H9 (cell line): ENCODE results near the gene KCNK1. TPM values are rescaled to one million over a fixed set of nuclear protein-coding genes. Genes with fewer than 3 reads are reported as not detected.

Source experiments
- DNase-seq: peaks from one replicate; pipeline ENCODE4 v3.0.0-alpha.2; 2017
- H2AFZ ChIP-seq: one replicate; pipeline ENCODE4 v1.6.1; 2013; ENCODE audit warnings: mild to moderate bottlenecking, low read length, control low read depth, moderate library complexity
- H2AK5ac ChIP-seq: 2 replicates; pipeline ENCODE4 v1.6.1; 2013; ENCODE audit warnings: low read length, control low read depth, mixed read lengths; ENCODE audit not compliant: insufficient read length
- H2BK120ac ChIP-seq: one replicate; pipeline ENCODE4 v1.6.1; 2013; ENCODE audit warnings: low read depth, mild to moderate bottlenecking, low read length, control low read depth, inconsistent platforms; ENCODE audit not compliant: poor library complexity, severe bottlenecking
- H2BK12ac ChIP-seq: 2 replicates; pipeline ENCODE4 v1.6.1; 2013; ENCODE audit warnings: low read length, control low read depth, mixed read lengths, low read depth; ENCODE audit not compliant: insufficient read length
- H2BK15ac ChIP-seq: 2 replicates; pipeline ENCODE4 v1.6.1; 2013; ENCODE audit warnings: low read depth, low read length, control low read depth
- H2BK20ac ChIP-seq: one replicate; pipeline ENCODE4 v1.6.1; 2013; ENCODE audit warnings: low read depth, mild to moderate bottlenecking, low read length, control low read depth, inconsistent platforms; ENCODE audit not compliant: poor library complexity, severe bottlenecking
- H2BK5ac ChIP-seq: 2 replicates; pipeline ENCODE4 v1.6.1; 2013; ENCODE audit warnings: low read length, control low read depth, mixed read lengths; ENCODE audit not compliant: insufficient read length
- H3K14ac ChIP-seq: 2 replicates; pipeline ENCODE4 v1.6.1; 2013; ENCODE audit warnings: low read length, control low read depth; ENCODE audit not compliant: insufficient read depth
- H3K18ac ChIP-seq: 2 replicates; pipeline ENCODE4 v1.6.1; 2013; ENCODE audit warnings: low read depth, mild to moderate bottlenecking, mixed read lengths, low read length, control low read depth; ENCODE audit not compliant: insufficient read length
- H3K23ac ChIP-seq: 2 replicates; pipeline ENCODE4 v1.6.1; 2013; ENCODE audit warnings: low read length, control low read depth, mixed read lengths, low read depth; ENCODE audit not compliant: insufficient read length
- H3K23me2 ChIP-seq: 2 replicates; pipeline ENCODE4 v1.6.1; 2013; ENCODE audit warnings: low read depth, mild to moderate bottlenecking, mixed read lengths, low read length, control low read depth; ENCODE audit not compliant: insufficient read length, poor library complexity, severe bottlenecking
- H3K27ac ChIP-seq: 2 replicates; pipeline ENCODE4 v1.5.1; 2013; ENCODE audit warnings: low read length, control low read depth, mixed read lengths, low read depth; ENCODE audit not compliant: insufficient read length
- H3K27me3 ChIP-seq: 2 replicates; pipeline ENCODE4 v1.6.1; 2013; ENCODE audit warnings: low read length, control low read depth, inconsistent platforms; ENCODE audit not compliant: insufficient read depth
- H3K4ac ChIP-seq: 2 replicates; pipeline ENCODE4 v1.6.1; 2013; ENCODE audit warnings: low read depth, mild to moderate bottlenecking, control low read depth, inconsistent platforms, low read length, moderate library complexity
- H3K4me1 ChIP-seq: 2 replicates; pipeline ENCODE4 v1.6.1; 2013; ENCODE audit warnings: low read length, control low read depth, inconsistent platforms; ENCODE audit not compliant: insufficient read depth
- H3K4me2 ChIP-seq: 2 replicates; pipeline ENCODE4 v1.6.1; 2013; ENCODE audit warnings: low read length, control low read depth, mixed read lengths; ENCODE audit not compliant: insufficient read length, insufficient read depth
- H3K56ac ChIP-seq: 2 replicates; pipeline ENCODE4 v1.6.1; 2013; ENCODE audit warnings: low read depth, mild to moderate bottlenecking, mixed read lengths, low read length, control low read depth; ENCODE audit not compliant: insufficient read length
- H3K79me1 ChIP-seq: 2 replicates; pipeline ENCODE4 v1.6.1; 2013; ENCODE audit warnings: low read depth, mild to moderate bottlenecking, moderate library complexity, low read length, control low read depth, inconsistent platforms; ENCODE audit not compliant: insufficient read depth, poor library complexity, severe bottlenecking
- H3K79me2 ChIP-seq: 2 replicates; pipeline ENCODE4 v1.6.1; 2013; ENCODE audit warnings: low read length, control low read depth, inconsistent platforms; ENCODE audit not compliant: insufficient read depth
- H3K9ac ChIP-seq: 2 replicates; pipeline ENCODE4 v1.6.1; 2013; ENCODE audit warnings: low read length, control low read depth, mixed read lengths; ENCODE audit not compliant: insufficient read length; ENCODE audit errors: extremely low read depth
- H3K9me3 ChIP-seq: one replicate; pipeline ENCODE4 v1.6.1; 2013; ENCODE audit warnings: low read depth, low read length, inconsistent platforms; ENCODE audit not compliant: control insufficient read depth
- H3T11ph ChIP-seq: one replicate; pipeline ENCODE4 v1.6.1; 2013; ENCODE audit warnings: mild to moderate bottlenecking, low read length, control low read depth, inconsistent platforms
- H4K20me1 ChIP-seq: one replicate; pipeline ENCODE4 v1.6.1; 2013; ENCODE audit not compliant: control insufficient read depth, insufficient read length, insufficient read depth
- H4K5ac ChIP-seq: 2 replicates; pipeline ENCODE4 v1.6.1; 2013; ENCODE audit warnings: low read depth, mild to moderate bottlenecking, mixed read lengths, low read length, control low read depth; ENCODE audit not compliant: insufficient read length
- H4K8ac ChIP-seq: replicated peaks from 2 replicates; pipeline ENCODE4 v1.6.1; 2013; ENCODE audit warnings: low read length, control low read depth, mixed read lengths, low read depth; ENCODE audit not compliant: insufficient read length
- H4K91ac ChIP-seq: 2 replicates; pipeline ENCODE4 v1.6.1; 2013; ENCODE audit warnings: low read depth, mild to moderate bottlenecking, moderate library complexity, mixed read lengths, low read length, control low read depth; ENCODE audit not compliant: insufficient read length
- H3K27ac Mint-ChIP-seq, 3 experiments: 2 replicates in 2 of 3; 3 replicates in 1 of 3; pipeline ENCODE4 v1.8.0; 2020 to 2021; ENCODE audit warnings: mixed read lengths in 3 of 3, mild to moderate bottlenecking in 1 of 3, moderate library complexity in 1 of 3
- H3K27me3 Mint-ChIP-seq: 2 replicates; pipeline ENCODE4 v1.8.0; 2021; ENCODE audit warnings: low read depth, mild to moderate bottlenecking, moderate library complexity, mixed read lengths
- H3K36me3 Mint-ChIP-seq, 3 experiments: 2 replicates in 2 of 3; 3 replicates in 1 of 3; pipeline ENCODE4 v1.8.0; 2020 to 2021; ENCODE audit warnings: low read depth in 3 of 3, mixed read lengths in 3 of 3; ENCODE audit not compliant: insufficient read depth in 1 of 3
- H3K4me1 Mint-ChIP-seq, 2 experiments: 2 replicates each; pipeline ENCODE4 v1.8.0; 2020; ENCODE audit warnings: mixed read lengths in 2 of 2
- H3K4me3 Mint-ChIP-seq, 2 experiments: 2 replicates in 1 of 2; 3 replicates in 1 of 2; pipeline ENCODE4 v1.8.0; 2020 to 2021; ENCODE audit warnings: mild to moderate bottlenecking in 2 of 2, mixed read lengths in 2 of 2, moderate library complexity in 1 of 2
- H3K9me3 Mint-ChIP-seq, 2 experiments: 2 replicates in 1 of 2; 3 replicates in 1 of 2; pipeline ENCODE4 v1.8.0; 2020; ENCODE audit warnings: mild to moderate bottlenecking in 2 of 2, mixed read lengths in 2 of 2, moderate library complexity in 1 of 2
- WGBS: extraction: QIAGEN DNeasy Blood & Tissue Kit; methylation state at CpG from one replicate; pipeline ENCODE4 v1.1.7; 2013; ENCODE audit warnings: missing lambda C conversion rate, low lambda C conversion rate, mixed read lengths; ENCODE audit not compliant: insufficient read length; ENCODE audit errors: extremely low coverage; 5-methylcytosine and 5-hydroxymethylcytosine counted together
- total RNA-seq: library from RNA; stranded (reverse); gene quantifications from 2 replicates; pipeline ENCODE4 v1.2.1, GENCODE V29; 2021
- TF ChIP-seq, protein P1 (sequence below): fragments of 200-600 bp; sonication (generic); conservative IDR thresholded peaks from 3 replicates; pipeline ENCODE4 v1.8.0; 2021; ENCODE audit warnings: antibody characterized with exemption, mild to moderate bottlenecking

The KCNK1 gene
- total RNA-seq, 1 experiment from 2014 or later: 9.9 TPM

DNA sequence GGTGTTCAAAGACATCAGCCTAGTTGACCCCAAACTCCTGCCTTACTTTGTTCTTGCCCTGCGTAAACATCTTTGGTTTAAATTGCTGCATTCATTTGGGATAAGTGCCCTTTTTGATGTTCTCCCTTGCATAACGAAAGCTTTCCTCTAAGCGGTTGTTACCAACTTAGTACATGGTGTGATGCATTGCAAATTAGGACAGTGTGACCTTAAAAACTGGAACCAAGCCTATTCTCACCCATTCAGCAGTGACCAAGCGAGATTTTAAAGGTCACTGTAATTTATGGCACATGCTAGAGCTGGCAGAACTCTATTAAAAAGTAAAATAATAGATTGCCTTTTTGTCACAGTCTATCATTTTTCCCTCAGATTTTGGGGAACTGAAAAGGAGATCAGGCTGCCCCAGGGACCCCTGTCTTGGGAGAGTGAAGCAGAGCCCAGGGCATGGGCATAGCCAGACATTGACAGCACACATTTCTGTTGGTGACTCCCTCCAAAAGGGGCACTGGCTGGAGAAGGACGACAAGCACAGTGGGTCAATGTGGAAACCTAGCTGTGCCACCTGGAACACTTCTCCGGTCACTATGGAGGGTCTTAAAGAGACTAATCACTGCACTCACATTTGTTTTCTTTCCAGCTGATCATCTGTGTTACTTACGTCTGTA, 63.9 kb downstream of the KCNK1 start:
- Histone ChIP-seq H3K56ac (no peak overlapping the region), H2BK15ac (no peak overlapping the region), H3T11ph (no peak overlapping the region), H3K23ac (no peak overlapping the region), H3K9me3 (no peaks in the 10 kb centered on the region), H4K20me1 (no peaks in the 10 kb centered on the region), H2BK12ac (no peak overlapping the region), H2AK5ac (no peak overlapping the region), H3K23me2 (no peaks in the 10 kb centered on the region), H2BK5ac (no peak overlapping the region), H3K14ac (no peak overlapping the region), H2BK20ac (no peak overlapping the region), H3K27me3 (no peaks in the 10 kb centered on the region), H4K5ac (no peak overlapping the region), H3K9ac (no peak overlapping the region), H3K18ac (no peak overlapping the region), H2BK120ac (no peak overlapping the region), H3K79me1 (no peaks in the 10 kb centered on the region), H3K27ac (no peak overlapping the region), H4K91ac (no peak overlapping the region), H3K4ac (no peak overlapping the region), H4K8ac (no peak overlapping the region), H2AFZ (no peak overlapping the region), H3K79me2 (no peaks in the 10 kb centered on the region), H3K4me2 (no peak overlapping the region), H3K4me1 (no peaks in the 10 kb centered on the region; the same call in 1 of the 2 replicates)
- no peaks in the 10 kb centered on the region; the same call in 1 of the 2 replicates for H3K27me3 Mint-ChIP-seq
- H3K4me3 Mint-ChIP-seq: no peak overlapping the region
- H3K36me3 Mint-ChIP-seq: peaks cover 18 to 31% (median 26%) of the 10 kb centered on the region in 3 experiments
- WGBS: no CpG with 5 or more reads among the region's 7 CpGs
- H3K4me1 Mint-ChIP-seq: peaks cover 21 to 32% of the 10 kb centered on the region in 2 experiments
- DNase-seq: no peak
- peaks cover 0 to 13% of the 10 kb centered on the region in 2 experiments; a peak in 4 of 5 replicates for H3K9me3 Mint-ChIP-seq
- TF ChIP-seq, protein P1, sequence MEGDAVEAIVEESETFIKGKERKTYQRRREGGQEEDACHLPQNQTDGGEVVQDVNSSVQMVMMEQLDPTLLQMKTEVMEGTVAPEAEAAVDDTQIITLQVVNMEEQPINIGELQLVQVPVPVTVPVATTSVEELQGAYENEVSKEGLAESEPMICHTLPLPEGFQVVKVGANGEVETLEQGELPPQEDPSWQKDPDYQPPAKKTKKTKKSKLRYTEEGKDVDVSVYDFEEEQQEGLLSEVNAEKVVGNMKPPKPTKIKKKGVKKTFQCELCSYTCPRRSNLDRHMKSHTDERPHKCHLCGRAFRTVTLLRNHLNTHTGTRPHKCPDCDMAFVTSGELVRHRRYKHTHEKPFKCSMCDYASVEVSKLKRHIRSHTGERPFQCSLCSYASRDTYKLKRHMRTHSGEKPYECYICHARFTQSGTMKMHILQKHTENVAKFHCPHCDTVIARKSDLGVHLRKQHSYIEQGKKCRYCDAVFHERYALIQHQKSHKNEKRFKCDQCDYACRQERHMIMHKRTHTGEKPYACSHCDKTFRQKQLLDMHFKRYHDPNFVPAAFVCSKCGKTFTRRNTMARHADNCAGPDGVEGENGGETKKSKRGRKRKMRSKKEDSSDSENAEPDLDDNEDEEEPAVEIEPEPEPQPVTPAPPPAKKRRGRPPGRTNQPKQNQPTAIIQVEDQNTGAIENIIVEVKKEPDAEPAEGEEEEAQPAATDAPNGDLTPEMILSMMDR: no peak
- no peak overlapping the region; a peak in 1 of 7 replicates for H3K27ac Mint-ChIP-seq
